ENCODE measurements around the gene EXD3.
"Not testable (repeated sequence)": the region's sequence is repeated elsewhere in the genome, so short reads cannot be mapped to it uniquely, and the experiment has no call there.

EXD3 gene

GRCh38 chr9:137266585-137267453, 156.1 kb downstream of the EXD3 start:
- no peak for DNase-seq

DNA sequence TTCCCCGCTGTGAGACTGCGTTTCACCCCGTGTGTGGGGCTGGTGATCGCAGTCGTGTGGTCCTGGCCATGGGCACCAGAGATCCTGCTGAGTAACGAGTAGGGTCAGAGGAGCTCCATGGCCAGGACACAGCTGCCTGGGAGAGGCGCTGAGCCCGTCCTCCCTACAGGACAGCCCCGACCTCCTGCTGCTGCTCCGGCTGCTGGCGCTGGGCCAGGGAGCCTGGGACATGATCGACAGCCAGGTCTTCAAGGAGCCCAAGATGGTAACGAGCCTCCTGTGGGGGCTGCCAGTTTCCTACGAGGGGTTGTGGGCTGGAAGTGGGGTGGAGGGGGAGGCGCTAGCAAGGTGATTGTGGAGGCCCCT, 156.8 kb downstream of the EXD3 start:
- no peak for DNase-seq

DNA sequence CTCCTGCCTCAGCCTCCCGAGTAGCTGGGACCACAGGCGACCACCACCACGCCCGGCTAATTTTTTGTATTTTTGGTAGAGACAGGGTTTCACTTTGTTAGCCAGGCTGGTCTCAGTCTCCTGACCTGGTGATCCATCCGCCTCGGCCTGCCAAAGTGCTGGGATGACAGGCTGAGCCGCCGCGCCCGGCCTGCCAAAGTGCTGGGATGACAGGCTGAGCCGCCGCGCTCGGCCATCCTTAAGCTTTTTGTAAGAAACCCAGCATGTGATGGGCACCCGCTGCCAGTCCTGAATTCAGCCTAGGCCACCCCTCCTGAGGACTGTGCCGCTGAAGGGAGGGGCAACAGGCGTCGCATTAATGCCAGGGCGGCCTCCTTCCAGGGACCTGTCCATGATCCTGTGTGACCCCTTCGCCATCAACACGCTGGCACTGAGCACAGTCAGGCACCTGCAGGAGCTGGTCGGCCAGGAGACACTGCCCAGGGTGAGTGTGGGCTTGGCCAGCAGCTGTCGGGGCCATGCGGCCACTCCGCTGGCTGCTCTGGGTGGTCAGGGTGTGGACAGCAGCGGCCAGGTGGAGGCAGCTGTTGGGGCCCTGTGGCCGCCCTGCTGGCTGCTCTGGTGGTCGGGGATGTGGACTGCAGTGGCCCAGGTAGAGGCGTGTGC, 157.3 kb downstream of the EXD3 start:
- DNase-seq = no peak

GRCh38 chr9:137264067-137264466, 158.9 kb downstream of the EXD3 start:
- DNase-seq = no peak

- no peak for DNase-seq
Measured at GRCh38 chr9:137263506-137263905, 159.5 kb downstream of the EXD3 start.

DNA sequence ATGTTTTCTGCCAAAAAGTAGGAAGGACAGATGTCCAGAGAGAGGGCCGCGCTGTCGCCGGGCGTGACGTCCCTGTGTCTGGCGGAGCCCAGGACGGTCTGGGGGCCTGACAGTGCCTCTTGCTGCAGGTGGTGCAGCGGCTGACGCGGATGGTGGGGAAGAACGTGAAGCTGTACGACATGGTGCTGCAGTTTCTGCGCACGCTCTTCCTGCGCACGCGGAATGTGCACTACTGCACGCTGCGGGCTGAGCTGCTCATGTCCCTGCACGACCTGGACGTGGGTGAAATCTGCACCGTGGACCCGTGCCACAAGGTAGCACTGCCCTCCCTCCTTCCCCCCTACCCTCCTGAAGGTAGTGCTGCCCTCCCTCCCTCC, 160.1 kb downstream of the EXD3 start:
- DNase-seq = no peak

GRCh38 chr9:137262173-137262908, 160.6 kb downstream of the EXD3 start:
- not testable (repeated sequence) for DNase-seq

All from NCI-H187 treated with DMSO at 0.1 percent for 48 hours (cell line).